ENCODE measurements around the gene ZNF316.

GRCh38 chr7:6621195-6622133 is 15.7 kb upstream of the ZNF316 start:
- TF ChIP-seq, protein P1, sequence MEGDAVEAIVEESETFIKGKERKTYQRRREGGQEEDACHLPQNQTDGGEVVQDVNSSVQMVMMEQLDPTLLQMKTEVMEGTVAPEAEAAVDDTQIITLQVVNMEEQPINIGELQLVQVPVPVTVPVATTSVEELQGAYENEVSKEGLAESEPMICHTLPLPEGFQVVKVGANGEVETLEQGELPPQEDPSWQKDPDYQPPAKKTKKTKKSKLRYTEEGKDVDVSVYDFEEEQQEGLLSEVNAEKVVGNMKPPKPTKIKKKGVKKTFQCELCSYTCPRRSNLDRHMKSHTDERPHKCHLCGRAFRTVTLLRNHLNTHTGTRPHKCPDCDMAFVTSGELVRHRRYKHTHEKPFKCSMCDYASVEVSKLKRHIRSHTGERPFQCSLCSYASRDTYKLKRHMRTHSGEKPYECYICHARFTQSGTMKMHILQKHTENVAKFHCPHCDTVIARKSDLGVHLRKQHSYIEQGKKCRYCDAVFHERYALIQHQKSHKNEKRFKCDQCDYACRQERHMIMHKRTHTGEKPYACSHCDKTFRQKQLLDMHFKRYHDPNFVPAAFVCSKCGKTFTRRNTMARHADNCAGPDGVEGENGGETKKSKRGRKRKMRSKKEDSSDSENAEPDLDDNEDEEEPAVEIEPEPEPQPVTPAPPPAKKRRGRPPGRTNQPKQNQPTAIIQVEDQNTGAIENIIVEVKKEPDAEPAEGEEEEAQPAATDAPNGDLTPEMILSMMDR (conservative IDR thresholded peaks at IDR 0.05 in 1 of 2, IDR thresholded peaks at IDR 0.05 in 1 of 2; ENCODE audit: low read depth in 1 of 2, low read length in 2 of 2) = no peak
- TF ChIP-seq EZH2 (IDR thresholded peaks at IDR 0.05; ENCODE audit: low read length, missing control alignments) = no peak

Measured in fibroblast of lung (primary cell).